ENCODE measurements around the gene VPS16.

GRCh38 chr20:2911200-2911599 lies 70.7 kb downstream of the VPS16 start:
- no peak for TF ChIP-seq POLR2A (IDR thresholded peaks at IDR 0.05; ENCODE audit: low read length)
- no peak for TF ChIP-seq GATA1 (IDR thresholded peaks at IDR 0.05; ENCODE audit: low read depth, low read length)
